HG03460 (cell line): ENCODE results near the gene HNMT.

ENCODE experiments used
- ATAC-seq: cut with Tn5 transposase; IDR thresholded peaks from one replicate; pipeline ENCODE4 v1.9.1; 2021; ENCODE audit not compliant: unreplicated experiment

Gene HNMT

DNA sequence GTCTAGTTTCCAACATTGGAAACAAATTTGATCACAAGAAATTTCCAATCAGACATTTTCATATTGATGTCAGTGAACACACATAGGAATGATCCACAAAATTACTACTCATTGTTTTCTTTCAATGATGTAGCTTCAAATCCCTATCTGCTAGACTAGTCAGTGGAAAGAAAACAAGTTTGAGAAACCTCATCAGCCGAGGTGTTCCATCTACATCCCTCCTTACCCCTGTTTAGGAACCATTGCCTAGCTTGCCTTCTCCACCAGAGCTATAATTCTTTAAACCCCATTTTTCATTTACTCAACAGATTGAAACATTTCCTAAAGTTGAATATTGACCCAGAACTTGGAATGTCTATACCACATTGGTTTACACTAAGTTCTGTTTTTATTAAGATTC lies 45.3 kb downstream of the HNMT start:
- ATAC-seq: no peak

DNA sequence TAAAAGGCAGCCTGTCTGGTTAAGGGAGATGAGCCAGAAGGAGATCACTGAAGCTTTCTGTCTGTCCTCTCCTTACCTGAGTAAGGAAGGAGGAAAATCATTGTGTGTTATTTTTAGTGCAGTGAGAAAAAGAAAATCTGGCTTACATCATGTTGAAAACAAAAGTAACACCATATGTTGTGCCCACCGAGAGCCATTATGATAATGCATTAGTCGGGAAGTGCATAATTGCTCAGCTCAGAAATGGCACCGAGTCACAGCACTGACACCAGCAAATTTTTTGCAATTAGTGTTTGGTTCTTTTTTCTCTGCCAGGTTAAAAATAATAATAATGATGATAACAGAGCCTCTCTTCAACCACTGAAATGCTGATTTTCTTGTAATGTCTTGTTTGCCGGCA lies 46.6 kb downstream of the HNMT start:
- ATAC-seq: no peak

DNA sequence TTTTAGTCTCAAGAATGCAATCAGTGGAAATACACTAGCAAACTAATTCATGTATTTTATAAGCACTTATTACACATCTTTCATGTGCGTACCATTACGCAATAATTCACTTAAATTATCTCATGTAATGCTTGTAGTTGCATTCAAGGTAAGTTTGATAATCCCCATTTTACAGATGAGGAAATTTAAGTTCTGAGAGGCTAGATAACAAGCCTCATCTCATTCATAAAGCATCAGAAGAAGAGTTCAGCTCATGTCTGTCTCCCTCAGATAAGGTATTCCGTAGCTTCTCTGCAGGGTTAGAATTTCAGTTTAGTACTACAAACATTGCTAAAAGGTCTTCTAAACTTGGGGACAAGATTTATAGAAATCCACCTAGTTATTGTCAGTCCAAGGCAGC lies 47.8 kb downstream of the HNMT start:
- no peak for ATAC-seq

DNA sequence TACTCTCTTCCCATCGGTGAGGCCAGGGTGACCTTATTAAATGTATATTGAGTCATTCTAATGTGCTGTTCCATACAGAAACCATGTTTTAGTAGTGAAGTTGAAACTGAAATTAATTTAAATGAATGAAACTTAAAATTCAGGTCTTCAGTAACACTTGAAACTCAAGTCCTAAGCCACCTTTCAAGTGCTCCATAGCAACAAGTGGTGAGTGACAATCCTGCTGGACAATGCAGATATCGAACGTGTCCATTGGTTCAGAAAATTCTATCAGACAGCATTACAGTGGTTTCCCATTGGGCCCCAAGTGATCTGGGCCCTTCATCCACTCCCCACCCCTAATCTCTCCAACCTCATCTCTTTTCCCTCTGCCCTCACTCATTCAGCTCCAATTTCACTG lies 48.7 kb downstream of the HNMT start:
- ATAC-seq: no peak

DNA sequence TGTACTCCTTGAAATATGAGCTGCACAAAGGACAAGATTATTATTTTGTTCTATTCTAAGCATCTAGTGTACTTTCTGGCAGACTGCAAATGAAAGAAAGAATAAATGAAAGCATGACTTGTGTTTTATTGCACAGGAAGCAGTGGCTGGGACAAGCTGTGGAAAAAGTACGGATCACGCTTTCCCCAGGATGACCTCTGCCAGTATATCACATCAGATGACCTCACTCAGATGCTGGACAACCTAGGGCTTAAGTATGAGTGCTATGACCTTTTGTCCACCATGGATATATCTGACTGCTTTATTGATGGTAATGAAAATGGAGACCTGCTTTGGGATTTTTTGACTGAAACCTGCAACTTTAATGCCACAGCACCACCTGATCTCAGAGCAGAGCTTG lies 49.4 kb downstream of the HNMT start:
- ATAC-seq: no peak

DNA sequence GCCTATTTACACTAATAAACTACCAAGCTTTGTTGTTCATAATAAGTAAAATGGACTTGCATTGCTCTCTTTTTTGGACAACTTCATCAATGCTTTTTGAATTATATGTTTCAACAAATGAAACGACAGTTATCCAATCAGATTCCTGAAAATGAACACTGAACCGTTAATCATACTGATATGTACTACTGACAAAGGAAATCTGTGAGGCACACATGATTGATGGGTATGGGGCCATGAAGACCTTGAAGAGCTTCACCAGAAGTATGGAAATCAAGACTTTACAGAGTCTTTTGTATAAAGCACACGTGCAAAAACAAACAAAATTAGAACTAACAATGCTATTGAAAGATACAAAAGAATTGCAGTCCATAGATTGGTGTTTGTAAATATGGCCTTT lies 51.2 kb downstream of the HNMT start:
- no peak for ATAC-seq

DNA sequence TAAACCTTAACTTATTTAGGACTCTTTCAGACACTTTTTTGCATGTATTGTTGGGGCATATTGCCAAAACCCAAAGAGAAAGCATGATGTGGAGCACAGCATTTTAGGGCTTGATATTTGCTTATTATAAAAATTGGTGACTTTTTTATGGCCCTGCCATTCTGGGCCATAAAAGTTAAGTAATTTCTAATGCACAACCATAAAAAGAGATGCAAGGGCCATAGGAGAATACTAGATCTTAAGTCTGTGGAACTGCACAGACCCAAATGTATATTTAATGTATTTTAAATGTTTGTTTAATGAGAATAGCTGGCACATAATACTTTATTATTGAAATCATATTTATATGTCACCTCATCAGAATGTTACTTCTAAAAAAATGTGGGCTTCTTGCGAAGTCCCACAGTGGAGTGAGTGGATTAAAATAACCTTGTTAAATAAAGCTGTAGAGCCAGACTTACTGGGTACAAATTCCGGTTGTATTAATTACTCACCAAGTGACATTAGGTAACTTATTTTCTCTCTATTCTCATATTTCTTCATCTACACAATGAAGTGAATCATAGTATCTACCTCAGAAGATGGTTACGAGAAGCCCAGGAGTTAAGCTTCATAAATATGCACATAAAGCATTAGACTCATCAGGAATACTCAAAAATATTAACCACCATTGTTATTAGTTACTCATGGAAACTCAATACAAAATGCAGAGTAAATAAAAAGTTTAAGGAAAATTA lies 52.2 kb downstream of the HNMT start:
- no peak for ATAC-seq

DNA sequence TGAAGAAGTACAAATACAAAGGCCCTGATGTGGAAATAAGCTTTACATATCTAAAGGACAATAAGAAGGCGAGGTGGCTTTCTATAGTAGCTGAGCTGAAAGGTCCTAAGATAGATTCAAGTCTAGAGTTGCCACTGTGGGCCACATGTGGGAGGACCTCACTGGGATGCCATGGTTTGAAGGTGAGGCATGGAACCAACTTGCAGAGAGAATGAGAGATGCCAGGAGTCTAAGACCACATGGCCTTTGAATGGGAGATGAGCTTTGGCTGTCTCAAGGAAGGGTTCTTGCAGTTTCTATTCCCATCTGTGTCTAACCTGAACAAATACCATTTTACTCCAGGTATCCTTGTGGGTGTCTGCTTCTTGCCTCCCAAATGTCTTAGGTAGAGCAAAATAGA lies 53.6 kb downstream of the HNMT start:
- ATAC-seq: no peak

DNA sequence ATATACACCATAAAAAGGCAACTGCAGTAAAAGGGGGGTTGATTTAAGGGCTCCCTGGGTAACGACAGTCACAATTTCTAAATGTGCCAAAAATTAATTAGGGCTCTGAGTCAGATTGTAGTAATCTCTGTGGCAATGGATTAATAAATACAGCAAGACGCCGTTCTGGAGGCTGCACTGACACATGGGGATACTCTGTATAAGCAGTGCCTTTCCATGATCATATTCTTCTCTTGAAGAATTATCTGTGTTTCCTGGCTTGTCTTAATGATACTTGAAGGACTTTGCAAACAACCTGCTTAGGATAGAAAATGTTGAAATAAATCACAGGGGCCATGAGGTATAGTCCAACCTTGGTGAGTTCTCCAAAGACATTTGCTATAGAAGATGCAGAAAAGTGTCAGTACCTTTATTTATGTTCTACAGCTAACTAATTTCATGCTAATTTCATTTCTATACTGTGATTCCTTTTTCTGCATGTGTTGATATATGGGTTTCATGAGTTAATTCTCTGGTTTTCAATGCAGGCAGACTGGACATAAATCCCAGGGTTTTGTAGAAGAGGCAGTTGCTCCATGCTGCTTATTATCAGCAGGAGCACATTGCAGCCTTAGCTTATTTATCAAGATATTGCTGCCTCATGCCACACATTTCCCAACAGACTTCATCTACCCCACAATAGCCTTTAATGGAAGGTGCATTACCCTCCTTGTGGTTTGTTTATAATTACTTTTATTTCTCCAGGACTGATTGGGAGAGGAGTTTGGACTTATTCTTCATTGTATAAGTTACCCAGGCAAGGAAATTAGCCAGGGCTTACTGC lies 54.8 kb downstream of the HNMT start:
- ATAC-seq: no peak

DNA sequence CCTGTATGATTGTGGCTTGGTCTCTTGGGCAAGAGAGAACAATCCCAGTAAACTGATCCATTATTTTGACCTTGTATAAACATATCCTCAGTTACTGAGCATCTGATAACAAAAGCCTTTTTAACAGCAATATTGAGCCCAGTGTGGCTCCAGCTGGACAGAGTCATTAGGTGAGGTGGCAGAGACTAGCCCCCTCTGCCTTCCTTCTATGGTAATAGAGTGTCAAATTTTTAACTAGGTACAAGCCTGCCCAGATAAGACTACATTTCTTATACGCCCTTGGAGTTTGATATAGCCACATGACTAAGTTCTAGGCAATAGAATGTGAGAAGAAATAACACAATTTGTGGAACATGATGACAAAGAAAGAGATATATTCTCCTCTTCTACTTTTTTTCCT lies 56.2 kb downstream of the HNMT start:
- no peak for ATAC-seq

DNA sequence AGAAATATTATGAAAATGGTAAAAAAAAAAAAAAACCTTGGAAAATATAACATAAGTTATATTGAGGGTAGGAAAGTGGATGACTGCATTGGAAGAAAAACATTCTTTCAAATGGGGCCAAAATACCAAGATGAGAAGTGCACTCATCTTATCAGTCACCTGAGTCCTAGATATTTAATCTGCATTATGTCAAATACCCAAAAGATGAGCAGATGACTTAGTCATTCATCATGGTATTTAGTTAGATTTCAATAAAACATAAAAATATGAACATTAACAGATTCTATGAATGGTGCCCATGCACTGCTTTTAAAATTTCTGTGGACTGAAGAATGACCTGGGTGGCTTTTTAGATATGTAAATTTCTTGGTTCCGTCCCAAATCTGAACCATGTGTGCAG lies 56.9 kb downstream of the HNMT start:
- ATAC-seq: no peak

DNA sequence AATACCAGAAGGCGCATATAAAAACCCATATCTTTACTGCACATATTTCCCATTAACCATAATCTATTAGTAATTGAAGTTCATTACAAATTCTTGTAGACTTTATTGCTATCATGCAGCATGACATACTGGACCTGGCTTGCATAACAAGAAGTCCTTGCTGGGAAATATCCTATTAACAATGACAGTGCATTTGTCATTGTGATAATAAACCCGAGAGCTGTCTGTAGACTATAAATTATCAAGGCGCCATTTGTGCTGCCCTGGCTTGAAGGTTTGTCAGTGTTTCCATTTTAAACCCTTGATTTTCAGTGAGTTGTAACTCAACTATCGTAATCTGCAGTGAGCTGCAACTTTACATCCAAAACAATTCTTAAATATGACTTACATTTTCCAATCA lies 59.0 kb downstream of the HNMT start:
- ATAC-seq: no peak

DNA sequence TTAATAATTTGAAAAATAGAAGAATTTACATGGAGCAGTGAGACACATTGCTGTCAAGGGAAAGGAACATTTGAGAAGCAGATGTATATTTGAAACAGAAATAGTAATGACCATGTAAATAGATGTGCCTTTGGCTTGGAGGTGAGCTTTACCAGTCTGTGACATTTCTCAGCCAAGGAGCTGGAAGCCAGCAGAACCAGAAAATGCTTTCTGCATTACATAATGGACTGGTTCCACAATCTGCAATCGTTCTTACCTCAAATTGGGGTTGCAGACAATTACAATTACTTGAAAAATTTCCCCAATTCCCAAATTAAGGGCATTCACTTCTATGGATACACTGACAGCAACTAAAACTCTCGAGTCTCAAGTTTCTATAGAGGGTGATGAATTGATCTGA lies 59.7 kb downstream of the HNMT start:
- no peak for ATAC-seq

DNA sequence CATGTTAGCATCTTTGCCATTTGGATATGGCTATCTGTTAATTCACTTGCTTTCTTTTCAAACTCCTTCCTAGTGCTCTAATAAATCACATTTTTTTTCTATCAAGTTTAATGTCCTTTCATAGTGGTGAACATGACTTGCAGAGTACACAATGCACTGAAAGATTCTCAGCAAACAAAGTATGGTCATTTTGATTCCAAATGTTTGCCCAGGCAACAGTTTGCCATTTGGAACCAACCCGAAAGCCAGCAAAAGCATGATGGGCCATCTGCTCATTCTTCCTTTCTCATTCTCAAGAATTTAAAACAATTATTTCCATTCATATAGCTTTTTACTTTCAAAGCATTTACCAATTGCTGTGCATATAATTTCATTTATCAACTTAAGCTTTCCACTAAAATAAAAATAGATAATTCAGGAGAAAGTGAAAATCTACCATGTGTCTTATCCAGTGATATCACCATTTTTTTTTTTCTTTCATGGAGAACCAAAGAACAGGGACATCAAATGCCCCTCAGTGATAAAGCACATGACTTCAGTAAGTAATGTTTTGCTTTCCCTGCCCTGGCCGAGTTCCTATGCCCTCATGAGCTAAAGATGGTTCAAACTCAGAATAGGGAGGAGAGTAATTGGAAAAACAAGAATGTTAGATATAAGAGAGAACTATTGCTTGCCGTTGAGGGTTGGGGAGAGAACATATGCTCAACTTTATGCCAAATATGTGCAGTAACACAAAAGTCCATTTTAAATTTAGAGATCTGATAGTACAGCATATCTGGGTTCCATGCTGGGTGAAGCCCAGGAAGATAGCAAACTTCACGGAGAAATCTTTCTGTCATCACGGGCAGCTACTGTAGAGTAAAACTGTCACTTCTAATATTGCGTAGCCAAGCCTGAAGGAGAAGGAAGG lies 62.1 kb downstream of the HNMT start:
- no peak for ATAC-seq

DNA sequence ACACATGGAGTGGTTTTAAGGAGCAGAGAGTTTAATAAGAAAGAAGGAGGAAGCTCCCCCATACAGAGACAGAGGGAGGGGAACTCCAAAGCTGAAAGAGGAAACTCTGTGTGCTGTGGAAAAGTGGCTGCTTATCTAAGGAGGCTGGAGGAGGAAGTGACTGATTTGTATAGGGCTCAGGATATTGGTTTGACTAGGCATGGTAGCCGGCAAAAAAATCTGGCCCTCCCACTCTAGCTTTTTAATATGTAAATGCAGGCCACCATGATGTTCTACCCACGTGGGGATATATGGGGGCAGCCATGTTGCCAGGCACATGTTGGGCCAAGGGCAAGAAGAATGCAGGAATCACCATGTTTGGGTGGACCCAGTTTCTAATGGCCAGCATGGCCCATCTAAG lies 64.3 kb downstream of the HNMT start:
- ATAC-seq: no peak

DNA sequence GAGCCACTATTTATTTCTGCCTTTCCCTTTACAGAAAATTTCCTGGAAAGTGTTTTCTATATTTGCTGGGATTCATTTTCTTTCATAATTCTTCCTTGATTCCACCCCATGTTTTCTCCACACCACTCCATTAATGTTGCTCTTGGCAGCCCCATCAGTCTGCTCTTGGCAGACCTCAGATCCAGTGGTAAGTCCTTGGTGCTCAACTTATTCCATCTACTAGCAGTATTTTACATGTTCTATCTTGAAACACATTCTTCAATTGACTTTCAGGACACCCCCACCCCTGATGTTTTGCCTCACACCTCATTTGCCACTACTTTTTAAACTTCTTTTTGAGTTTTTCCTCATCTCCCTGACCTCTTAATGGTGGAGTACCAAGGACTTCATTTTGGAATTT lies 65.0 kb downstream of the HNMT start:
- ATAC-seq: no peak

DNA sequence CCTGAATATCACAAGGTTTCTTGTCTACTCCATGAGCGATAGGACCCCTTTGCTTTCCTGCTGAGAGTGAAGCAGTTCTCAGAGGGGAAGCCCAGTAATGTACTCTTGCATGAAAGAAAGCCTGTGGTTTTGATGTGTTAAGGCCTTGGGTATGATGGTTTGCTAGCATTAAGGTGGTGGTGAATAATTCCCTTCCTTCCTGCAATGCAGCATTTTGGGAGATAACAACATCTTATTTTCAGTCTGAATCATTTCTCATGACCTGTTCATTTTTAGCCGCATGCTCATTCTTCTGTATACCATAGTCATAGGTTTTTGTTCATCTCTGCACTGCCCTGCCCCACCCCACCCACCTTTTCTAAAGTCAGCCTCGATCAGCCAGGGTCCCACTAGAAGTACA lies 66.2 kb downstream of the HNMT start:
- peak; percentile 69 for ATAC-seq

DNA sequence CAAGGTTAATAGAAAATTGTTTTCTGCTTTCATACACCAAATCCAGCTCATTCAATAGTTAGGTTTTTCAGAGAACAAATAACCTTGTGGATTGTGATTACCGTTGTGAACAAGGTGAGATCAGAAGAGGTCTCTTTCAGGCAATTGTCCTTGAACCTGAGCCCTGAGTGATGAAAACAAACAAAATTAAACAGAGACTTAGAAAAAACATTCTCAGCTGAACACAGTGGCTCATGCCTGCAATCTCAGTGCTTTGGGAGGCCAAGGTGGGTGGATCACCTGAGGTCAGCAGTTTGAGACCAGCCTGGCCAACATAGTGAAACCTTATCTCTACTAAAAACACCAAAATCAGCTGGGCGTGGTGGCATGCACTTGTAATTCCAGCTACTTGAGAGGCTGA lies 68.1 kb downstream of the HNMT start:
- ATAC-seq: no peak

DNA sequence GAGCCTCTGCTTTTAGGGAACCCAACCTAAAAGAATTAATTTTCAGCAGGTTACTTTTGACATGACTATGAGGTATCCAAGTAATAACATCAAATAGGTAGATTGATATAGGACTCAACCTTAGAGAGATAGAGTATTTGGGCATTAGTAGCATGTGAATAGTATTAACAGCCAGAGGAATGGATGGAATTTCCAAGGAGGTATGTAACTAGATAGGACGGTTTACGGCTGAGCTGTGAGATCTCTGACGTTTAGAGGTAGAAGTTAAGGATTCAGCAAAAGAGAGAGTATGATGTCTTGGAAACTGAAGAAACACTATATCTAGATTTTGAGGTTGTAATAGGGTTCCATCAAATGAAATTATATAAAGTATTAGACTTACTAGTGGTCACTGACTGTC lies 70.3 kb downstream of the HNMT start:
- ATAC-seq: no peak

DNA sequence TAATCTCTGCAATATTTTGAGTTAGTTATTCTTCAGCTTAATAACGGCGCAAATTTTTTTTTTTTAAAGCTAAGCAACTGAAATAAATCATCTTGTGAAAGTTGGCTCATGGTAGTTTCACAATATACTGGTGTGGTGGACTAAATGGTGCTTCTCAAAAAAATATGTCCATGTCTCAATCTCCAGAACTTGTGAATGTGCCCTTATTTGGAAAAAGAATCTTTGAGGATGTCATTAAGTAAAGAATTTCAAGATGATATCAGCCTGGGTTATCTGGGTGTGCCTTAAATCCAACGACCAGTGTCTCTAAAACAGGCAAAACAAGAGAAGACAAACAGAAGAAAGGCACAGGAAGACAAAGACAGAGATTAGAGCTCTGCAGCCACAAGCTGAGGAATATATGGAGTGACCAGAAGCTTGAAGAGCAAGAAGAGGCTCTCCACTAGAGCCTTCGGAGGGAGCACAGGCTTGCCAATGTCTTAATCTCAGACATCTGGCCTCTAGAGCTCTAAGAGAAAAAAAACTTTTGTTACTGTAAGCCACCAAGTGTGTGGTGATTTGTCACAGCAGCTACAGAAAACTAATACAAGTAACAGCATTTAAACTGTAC lies 71.4 kb downstream of the HNMT start:
- no peak for ATAC-seq

DNA sequence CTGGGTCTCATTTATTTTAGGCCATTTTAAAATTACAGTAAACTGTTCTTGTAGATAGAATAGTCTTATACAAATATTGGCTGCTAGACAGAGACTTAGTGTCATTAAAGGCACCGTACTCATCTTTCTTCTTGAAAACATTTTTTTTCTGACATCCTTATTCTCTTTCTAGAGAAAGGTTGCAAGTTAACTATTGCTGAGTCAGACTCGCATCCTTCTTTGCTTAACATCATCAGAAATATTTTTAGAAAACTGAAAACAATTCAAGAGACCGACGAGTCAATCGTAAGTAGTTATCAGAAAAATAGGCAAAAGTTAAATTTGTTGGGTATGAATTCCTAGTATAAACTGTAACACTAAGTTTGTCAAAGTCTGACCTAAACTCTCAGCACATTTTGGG lies 72.2 kb downstream of the HNMT start:
- no peak for ATAC-seq
